T-helper 22 cell (primary cell): ENCODE data around the gene ZNF710.

Experiments used
- DNase-seq: peaks from one replicate; pipeline ENCODE4 v3.0.0-alpha.2; 2020; ENCODE audit warnings: low read depth

Gene ZNF710

DNA sequence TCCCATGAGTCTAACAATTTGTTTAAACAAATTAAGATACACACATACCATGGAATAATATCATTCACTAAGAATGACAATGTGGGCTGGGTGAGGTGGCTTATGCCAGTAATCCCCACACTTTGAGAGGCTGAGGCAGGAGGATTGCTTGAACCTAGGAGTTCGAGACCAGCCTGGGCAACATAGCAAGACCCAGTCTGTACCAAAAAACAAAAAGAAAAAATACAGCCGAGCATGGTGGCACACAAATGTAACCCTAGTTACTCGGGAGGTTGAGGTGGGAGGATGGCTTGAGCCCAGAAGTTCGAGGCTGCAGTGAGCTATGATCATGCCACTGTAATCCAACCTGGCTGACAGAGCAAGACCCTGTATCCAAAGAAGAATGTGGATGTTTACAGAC is 4.0 kb upstream of the ZNF710 start:
- no peak for DNase-seq

DNA sequence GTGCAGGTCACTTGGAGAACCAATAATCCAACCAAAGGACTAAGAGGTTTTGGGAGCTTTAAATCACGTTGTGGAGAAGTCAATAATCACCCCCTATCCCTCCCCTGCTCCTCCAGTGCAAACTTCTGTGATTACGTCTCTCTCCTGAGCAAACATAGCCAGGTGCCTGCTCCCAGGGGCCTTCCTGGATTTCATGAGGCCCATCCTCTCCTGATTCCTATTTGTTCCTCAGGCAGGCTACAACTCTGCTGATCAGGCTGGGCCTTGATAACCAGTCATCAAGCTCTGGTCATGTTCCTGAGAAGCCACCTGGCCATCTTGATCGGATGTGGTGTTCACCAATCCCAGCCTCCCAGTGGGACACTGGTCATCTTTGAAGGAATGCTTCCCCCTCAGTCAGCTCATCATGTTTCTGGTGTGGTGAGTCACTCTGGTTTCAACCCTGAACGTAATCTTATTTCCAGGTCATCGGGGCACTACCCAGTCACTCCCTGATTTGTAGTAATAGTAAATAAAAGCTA is 2.9 kb upstream of the ZNF710 start:
- no peak for DNase-seq

DNA sequence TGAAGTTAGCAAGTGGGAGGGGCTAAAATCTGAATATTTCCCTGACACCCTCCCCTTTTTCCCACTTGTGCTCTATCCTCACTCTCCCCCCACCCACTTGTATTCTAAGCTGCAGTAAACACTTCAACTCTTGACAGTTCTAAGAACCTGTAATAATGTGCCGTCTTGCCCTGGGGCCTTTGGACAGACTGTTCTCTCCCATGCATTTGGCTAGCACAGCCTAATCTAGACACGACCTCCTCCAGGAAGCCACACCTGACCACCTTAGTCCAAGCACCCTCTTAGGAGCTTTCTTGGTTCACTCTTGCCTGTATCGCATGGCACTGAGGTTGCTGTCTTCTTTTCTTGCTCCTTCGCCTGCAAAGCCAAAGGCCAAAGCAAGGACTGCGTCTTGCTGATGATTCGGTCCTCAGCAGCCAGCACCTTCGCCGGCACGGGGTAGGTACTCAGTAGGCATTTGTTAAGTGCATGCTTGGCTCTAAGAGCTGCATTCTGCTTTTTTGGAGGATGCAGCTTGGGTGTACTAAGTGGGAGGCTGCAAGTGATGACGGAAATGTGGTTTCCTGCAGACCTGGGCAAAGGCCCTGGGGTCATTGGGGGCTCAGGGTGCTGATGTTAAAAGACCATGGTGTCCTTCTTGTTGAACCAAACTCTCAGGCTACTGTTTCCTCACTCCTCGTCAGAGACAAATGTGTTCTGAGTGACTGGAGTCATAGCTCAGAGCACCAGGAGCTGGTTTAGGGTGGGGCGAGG is 2.0 kb upstream of the ZNF710 start:
- no peak for DNase-seq

DNA sequence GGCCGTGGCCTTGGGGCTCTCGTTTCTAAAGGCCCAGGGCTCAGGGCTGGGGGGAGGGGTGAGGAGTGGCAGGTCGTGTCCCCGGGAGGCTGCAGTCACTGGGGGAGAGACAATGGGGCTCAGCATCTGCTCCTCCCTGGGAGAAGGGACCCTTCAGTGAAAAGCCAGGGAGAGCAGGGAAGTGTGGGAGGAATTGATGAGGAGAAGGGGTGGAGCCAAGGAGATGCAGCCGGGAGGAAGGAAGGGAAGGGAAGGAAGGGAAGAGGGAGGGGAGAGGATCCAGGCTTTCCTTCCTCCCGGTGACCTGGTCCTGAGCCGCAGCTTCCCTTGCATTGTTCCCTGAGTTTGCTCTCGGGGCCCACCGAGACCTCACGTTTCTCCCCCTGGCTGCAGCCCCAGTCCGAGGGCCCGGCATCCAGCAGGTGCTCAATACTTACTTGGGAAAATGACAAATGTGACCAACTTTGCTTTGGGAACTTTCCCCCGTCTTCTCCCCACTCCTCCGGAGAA is 1.4 kb upstream of the ZNF710 start:
- DNase-seq = no peak

DNA sequence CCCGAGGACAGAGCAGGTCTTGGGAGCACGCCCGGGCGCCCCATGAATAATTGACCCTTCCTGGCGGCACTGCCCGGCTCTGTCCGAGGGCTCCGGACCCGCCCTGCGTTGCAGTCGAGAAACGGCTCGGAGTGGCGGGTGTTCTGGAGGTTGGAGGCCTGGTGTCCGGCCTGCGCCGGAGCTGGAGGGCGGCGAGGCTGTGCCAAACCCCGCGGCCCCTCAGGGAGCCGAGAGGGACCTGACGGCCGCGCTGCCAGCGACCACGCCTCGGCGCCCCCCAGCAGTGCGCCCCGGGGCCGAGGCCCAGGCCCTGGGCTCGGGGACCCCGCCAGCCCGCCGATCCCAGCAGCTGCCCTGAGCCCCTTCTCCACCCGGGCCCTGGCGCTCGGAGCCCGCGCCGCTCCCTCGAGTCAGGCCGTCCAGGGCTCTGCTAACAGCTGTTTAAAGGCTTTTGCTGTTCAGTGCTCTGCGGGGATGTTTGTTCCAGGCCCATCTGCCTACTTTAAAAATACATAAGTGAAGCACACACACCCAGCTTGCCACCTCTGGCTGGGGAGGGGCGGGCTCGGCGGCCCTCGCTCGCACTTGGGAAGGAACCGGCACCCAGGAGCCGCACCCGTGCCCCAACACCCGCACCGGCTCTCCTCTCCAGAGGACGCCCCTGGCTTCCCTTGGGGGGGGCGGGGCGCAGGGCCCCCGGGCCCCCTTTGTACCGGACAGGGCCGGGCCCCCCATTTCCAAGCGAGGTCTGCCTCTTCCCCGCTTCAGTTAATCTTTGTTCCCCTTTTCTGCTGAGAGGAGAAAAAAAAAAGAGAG is 730 bp upstream of the ZNF710 start:
- no peak for DNase-seq

DNA sequence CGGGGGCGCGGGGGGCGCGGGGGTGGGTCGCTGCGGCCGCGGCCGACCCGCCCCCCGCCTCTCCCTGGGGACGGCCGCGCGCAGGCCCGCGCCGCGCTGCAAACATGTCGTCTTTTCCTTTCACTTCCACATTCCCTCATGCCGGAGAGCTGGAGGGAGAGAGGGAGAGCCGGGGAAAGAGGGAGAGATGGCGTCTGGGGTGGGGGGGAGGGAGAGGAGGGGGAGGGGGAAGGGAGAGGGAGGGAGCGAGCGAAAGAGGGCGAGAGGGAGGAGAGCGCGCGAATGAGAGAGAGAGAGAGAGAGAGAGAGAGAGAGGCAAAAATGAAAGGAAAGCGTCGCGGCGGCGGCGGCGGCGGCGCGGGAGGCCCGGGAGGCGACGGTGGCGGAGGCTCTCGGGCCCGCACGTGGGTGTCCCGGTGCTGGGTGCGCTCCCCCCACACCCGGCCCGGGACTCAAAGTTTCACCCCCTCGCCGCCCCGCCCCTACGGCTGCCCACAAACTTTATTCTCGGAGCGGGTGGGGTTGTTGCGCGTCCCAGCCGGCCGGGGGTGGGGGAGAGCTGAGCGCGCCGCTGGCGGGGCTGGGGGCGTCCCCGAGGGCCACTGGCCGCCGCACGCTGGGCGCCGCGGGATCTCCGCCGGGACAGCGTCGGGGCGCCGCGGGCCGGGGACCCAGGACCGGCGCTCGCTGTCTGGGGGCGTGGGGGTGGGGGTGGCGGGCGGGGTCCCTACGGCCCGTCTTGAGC is 731 bp downstream of the ZNF710 start:
- DNase-seq = peak; percentile 65

DNA sequence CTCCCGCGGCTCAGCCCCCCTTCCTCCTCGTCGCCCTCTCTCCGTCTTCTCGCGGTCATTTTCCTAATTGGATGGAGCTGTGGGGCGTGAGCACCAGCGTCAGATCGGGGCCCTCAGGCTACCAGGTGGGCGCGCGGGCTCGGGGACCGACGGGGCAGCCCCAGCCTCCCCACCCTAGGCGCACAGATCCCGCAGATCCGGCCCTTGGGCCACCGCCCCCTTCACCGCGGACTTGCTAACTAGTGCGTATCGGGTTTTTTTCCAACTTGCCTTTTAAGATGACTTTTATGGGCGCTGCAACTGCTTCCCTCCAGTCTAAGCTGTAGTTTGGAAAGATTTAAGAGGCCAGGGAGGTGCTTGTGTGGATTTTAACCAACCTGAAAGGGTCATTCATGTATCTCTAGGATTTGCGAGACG is 1.3 kb downstream of the ZNF710 start:
- DNase-seq = no peak

DNA sequence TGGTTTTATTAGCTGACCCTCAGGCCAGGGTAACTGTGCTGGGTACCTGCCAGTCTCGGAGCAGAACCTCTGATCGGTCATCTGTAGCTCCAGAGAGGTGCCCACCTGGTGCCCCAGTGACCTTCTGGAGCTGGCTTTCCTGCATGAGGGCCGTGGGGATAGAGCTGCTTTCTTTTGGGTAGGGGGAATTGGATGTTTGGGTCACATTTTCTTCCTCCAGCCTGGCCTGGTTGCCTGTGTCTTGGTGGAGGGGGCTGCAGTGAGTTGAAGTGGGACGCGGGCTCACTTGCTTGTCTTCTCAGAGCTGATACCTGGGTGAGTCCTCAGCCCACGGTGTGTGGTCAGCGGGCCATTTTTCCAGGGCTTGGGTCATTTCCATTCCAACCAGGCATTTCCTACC is 2.6 kb downstream of the ZNF710 start:
- no peak for DNase-seq

DNA sequence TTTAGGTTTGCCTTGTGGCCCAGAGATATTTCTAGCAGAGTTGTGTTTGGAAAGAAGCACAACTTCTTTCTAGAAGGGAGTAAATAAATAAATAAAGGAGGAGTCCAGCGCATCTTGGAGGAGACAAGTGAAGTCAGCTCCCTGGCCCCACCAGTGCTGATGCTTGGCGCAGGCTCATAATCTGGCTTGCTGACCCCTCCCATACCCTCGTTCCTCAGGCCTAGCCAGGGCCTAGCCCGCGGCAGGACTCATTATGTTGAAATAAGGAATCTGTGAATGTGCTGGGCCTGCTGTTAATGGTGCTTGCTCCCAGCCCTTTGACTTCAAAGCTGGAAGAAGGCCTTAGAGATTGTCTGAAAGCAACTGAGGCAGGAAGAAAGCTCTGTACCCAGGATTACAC is 3.1 kb downstream of the ZNF710 start:
- DNase-seq = no peak

DNA sequence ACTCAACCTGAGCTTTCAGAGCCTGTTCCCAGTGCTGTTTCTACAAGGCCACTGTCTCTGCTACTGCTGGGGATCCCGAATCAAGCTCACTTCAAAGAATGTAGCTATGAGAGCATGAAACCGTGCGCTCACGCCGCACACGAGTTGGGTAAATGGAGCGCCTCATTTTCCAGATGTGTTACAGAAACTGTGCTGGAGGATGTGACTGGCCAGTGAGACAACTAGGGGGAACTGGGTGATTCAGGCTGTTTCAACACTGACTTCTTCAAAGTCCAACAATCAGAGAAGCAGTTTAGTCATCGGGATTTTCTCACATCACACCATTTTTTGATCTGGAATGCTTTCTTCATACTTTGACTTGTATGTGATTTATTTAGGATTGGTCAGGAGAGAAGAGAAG is 3.5 kb downstream of the ZNF710 start:
- no peak for DNase-seq

DNA sequence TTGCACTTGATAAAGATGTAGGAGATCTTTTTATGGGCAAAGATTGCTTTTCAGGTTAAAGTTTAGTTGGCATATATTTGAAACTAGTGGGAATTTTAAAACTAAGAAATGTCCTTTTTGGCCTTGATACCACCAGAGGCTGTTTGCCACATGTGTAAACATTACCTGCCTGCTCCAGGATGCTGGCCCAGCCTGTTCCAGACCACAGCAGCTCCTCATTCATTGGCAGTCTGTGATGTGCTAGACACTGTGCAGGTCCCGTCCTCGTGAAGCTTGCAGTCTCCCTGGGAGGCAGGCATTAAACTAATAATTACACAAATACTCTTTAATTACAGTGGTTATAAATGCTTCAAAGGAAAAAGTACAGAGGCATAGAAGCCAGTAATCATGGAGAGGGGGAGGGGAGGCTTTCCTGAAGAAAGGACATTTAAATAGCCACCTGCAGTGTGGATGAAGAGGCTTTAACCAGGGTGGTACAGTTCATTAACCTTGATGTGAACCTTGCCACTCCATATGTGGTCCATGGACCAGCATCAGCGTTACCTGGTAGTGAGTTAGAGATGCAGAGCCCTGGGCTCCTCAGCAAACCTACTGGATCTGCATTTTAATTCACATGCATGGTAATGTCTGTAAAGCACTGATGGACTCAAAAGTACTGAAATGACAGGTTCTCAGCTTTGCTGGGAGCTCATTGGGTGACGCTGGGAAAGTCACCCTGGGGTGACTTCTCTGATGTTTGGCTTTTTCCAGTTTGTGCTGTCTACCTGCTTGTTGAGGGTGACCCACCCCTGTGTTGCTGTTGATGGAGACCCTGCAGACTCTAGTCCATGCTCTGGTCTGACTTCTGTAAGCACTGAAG is 5.3 kb downstream of the ZNF710 start:
- no peak for DNase-seq

DNA sequence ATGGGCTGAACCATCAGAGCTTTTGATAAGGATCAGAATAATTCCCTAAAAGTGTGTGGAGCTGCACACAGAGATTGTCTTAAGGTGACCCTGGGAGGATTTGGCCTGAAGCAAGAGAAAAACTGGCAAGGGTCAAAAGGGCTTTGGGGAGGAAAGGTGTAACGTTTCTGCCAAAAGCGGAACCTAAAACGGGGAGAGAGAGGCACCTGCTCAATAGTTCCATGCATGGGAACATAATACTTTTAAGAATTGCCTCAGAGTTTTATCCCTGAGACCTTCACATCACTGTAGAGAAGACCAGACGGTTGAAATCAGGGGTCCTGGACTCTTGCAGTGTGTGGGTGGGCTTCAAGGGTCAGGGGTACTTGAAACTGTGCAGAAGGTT is 5.9 kb downstream of the ZNF710 start:
- DNase-seq = no peak

DNA sequence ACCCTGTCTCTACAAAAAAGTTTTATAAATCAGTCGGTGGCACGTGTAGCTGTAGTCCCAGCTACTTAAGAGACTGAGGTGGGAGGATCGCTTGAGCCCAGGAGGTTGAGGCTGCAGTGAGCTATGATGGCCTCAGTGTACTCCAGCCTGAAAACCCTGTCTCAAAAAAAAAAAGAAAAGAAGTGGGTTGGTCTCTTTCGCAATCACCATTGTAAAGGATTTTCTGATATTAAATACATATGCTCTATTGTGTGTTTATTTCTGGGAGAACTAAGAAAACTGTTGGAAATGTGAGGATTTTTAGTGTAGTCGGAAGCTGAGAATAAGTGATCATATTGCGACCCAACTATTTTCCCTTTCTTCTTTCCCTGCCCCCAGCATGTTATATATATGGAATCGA is 7.5 kb downstream of the ZNF710 start:
- DNase-seq = no peak

DNA sequence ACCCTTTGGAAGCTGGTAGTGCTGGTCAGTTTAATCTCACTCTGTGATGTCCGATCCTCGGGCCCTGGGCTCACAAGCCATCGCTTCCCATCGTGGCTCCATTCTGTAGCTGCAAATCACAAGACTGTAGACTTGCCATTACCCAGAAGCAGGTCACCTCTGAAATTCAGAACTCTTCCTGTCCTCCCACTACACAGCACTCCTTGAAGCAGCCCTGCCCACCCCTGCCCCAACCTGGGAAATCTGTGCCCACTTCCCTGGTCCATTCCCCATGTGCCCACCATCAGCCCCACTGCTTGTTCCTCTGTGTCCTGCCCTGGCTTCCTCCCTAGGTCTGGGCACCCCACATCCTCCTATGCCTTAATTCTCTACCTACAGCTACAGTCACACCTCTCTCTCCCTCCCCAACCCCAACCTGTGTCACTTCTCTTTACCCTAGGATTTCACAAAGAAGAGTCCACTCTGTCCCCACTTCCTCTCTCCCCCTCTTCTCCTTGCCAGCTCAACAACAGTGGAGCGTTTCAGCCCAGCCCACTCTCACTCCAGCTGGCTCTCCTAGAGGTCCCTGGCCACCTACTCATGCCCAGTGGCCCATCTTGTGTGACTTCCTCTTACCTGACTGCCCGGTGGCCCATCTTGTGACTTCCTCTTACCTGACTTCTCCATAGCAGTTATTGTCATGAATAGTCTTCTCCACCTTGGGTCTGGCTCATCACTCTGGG is 8.3 kb downstream of the ZNF710 start:
- DNase-seq = no peak

DNA sequence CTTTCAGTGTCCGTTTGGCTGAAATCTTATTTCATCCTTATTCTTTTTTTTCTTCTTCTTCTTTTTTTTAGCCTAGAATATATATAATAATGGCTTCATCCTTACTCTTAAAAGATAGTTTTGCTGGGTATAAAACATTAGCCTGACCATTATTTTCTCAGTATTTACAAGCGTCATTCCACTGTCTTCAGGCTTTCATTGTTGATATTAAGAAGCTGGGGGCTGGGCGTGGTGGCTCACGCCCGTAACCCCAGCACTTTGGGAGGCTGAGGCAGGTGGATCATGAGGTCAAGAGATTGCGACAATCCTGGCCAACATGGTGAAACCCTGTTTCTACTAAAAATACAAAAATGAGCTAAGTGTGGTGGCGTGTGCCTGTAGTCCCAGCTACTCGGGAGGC is 10.6 kb downstream of the ZNF710 start:
- no peak for DNase-seq

DNA sequence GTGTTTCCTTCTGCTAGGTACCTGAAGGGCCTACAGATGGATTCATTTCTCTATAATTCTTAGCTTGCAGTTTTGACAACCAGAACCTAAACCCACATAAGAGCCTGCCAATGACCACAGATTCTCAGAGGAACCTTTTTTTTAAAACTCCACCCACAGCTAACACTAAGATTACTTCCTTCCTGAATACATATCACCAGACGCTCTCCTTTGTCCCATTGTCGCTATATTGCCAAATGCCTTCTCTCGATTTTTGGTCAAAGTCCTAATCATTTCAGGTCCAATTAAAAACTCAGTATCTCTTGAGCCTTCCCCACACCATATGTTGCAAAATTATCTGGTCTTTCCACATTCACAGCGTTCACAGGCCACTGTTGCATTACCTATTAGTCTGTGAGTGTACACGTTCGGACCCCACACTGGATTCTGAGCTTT is 12.4 kb downstream of the ZNF710 start:
- DNase-seq = no peak

DNA sequence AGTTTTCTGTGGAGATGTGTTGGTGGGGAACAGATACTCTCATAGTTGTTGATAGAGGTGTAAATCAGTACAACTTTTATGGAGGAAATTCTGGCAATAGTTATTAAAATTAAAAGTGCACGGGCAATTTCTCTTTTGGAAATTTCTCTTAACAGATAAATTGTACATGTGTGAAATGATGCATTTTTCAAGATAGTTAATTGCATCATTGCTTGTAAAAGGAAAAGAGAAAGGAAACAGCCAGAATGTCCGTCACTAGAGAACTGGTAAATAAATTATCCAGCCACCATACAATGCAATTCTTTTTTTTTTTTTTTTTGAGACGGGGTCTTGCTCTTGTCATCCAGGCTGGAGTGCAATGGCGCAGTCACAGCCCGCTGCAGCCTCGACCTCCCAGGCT is 14.2 kb downstream of the ZNF710 start:
- DNase-seq = no peak

DNA sequence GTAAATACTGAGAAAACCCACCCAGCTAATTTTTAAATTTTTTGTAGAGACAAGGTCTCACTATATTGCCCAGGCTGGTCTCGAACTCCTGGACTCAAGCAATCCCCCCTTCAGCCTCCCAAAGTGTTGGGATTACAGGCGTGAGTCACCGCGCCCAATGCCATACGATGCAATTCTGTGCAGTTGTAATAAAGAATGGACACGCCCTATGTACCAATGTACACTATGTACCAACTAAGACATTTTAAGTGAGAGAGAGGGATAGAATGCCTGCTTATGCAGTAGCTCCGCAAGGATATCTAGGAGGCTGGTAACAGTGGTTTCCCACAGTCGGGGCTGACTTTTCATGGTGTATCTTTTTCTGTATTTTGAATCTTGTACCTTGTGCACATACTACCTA is 14.6 kb downstream of the ZNF710 start:
- no peak for DNase-seq

DNA sequence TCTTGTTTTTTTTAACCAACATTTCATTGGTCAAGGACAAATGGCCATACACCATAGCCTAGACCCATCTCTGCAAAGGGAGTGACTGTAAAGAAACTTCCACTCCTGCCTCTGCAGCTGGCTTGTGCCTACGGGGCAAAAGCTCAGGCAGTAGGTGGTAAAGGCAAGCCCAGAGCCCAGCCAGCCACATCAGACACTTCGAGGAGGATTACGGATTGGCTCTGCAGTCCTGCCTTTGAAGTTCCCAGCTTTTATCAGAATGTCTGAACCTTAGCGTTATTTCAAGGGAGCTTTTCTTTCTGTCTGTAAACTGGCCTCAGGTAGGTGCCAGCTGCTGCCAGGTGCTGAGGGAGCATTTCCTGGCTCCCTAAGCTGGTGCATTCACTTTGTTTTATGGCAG is 15.6 kb downstream of the ZNF710 start:
- DNase-seq = no peak

DNA sequence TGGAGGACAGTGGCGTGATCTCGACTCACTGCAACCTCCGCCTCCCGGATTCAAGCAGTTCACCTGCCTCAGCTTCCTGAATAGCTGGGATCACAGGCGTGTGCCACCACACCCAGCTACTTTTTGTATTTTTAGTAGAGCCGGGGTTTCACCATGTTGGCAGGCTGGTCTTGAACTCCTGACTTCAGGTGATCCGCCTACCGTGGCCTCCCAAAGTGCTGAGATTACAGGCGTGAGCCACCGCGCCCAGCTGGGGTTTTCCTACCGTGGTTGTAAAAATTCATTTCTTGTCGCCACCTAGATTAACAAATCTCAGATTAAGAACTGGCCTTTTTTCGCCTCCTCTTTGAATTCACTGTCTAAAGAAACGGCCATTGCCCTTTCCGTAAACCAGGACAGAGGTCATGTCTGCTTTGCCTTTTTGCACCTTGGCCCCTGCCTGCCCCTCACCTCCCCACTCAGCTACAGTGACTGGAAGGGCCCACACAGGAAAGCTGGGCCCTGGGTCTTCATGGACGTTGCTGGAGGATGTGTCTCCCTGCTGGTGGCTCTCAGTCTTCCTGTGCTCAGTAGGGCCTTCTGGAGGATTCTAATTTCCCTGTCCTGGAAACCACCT is 17.2 kb downstream of the ZNF710 start:
- DNase-seq = no peak
